Endodermal cell (in vitro differentiated cells): ENCODE measurements around the gene CGB7. TPM values are rescaled to one million over a fixed set of nuclear protein-coding genes. Genes with fewer than 3 reads are reported as not detected.

Source experiments
- DNase-seq: peaks from one replicate; pipeline ENCODE4 v3.0.0-alpha.2; 2017
- H3K27ac ChIP-seq: 2 replicates; pipeline ENCODE4 v1.5.1; 2013; ENCODE audit warnings: mild to moderate bottlenecking, low read depth, low read length, moderate library complexity
- H3K27me3 ChIP-seq: 2 replicates; pipeline ENCODE4 v1.6.1; 2013; ENCODE audit warnings: mild to moderate bottlenecking, low read length, moderate library complexity; ENCODE audit not compliant: insufficient read depth, control insufficient read depth, poor library complexity, severe bottlenecking
- H3K36me3 ChIP-seq: 2 replicates; pipeline ENCODE4 v1.7.0; 2013; ENCODE audit warnings: mild to moderate bottlenecking, low read length, moderate library complexity; ENCODE audit not compliant: control insufficient read depth, insufficient read depth
- H3K4me1 ChIP-seq: one replicate; pipeline ENCODE4 v1.7.0; 2013; ENCODE audit warnings: low read length; ENCODE audit not compliant: control insufficient read depth, insufficient read depth
- H3K4me3 ChIP-seq: 2 replicates; pipeline ENCODE4 v1.5.1; 2013; ENCODE audit warnings: mild to moderate bottlenecking, low read length, moderate library complexity
- H3K9ac ChIP-seq: 2 replicates; pipeline ENCODE4 v1.6.1; 2013; ENCODE audit warnings: mild to moderate bottlenecking, low read length, moderate library complexity; ENCODE audit not compliant: poor library complexity, severe bottlenecking; ENCODE audit errors: extremely low read depth
- H3K9me3 ChIP-seq: 2 replicates; pipeline ENCODE4 v1.6.1; 2013; ENCODE audit warnings: mild to moderate bottlenecking, low read length, moderate library complexity; ENCODE audit not compliant: control insufficient read depth
- H3K27ac Mint-ChIP-seq: 2 replicates; pipeline ENCODE4 v1.8.0; 2020; ENCODE audit warnings: mixed read lengths
- H3K27me3 Mint-ChIP-seq: 2 replicates; pipeline ENCODE4 v1.8.0; 2021; ENCODE audit warnings: mild to moderate bottlenecking, mixed read lengths; ENCODE audit not compliant: insufficient read depth
- H3K36me3 Mint-ChIP-seq: 2 replicates; pipeline ENCODE4 v1.8.0; 2020; ENCODE audit warnings: low read depth, mixed read lengths
- H3K4me1 Mint-ChIP-seq: 2 replicates; pipeline ENCODE4 v1.8.0; 2020; ENCODE audit warnings: mixed read lengths
- H3K4me3 Mint-ChIP-seq: 2 replicates; pipeline ENCODE4 v1.8.0; 2020; ENCODE audit warnings: mild to moderate bottlenecking, moderate library complexity, mixed read lengths
- H3K9me3 Mint-ChIP-seq: 2 replicates; pipeline ENCODE4 v1.8.0; 2020; ENCODE audit warnings: mild to moderate bottlenecking, mixed read lengths
- CTCF ChIP-seq: fragments of 200-600 bp; sonication (generic); conservative IDR thresholded peaks from 2 replicates; pipeline ENCODE4 v1.5.0; 2021; ENCODE audit warnings: antibody characterized with exemption, mild to moderate bottlenecking
- WGBS, 2 experiments: methylation state at CpG; one replicate each; pipeline versions ENCODE4 v1.1.5 to v1.1.7; 2013; ENCODE audit warnings: missing lambda C conversion rate in 2 of 2, mixed read lengths in 1 of 2; ENCODE audit not compliant: insufficient coverage in 1 of 2, insufficient read length in 1 of 2; 5-methylcytosine and 5-hydroxymethylcytosine counted together
- total RNA-seq, 2 donors: library from RNA; stranded (reverse); fragmentation: NEBNext Ultra II Directional in 1 of 2; extraction: Animal tissue kit (Norgen Biotek cat#: 25700) in 1 of 2; gene quantifications; 2 replicates in 1 of 2; 3 replicates in 1 of 2; pipeline ENCODE4 v1.2.1, GENCODE V29; 2021

CGB7 gene
- total RNA-seq, 2 donors from 2014 or later: 1.5 to 2.9 TPM

DNA sequence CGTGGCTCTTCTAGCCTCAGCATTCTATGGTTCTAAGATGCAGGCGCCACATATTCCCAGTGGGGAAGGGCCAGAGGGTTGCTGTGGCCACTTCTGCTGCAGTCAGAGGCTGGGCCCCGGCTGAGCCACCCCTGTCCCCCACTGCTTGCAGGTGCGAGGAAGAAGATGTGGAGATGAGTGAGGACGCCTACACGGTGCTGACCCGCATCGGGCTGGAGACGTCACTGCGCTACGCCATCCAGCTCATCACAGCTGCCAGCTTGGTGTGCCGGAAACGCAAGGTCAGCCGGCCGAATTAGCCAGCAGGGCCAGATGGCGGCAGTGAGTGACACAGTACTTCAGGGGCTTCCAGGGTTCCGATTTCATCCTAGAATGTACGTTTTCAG, 42.7 kb downstream of the CGB7 start:
- Histone ChIP-seq H3K4me3 (no peak overlapping the region), H3K27ac (no peak overlapping the region), H3K36me3 (peaks cover 12% of the 10 kb centered on the region), H3K4me1 (no peaks in the 10 kb centered on the region), H3K27me3 (peaks cover 12% of the 10 kb centered on the region), H3K9ac (no peak overlapping the region), H3K9me3 (no peaks in the 10 kb centered on the region)
- TF ChIP-seq CTCF: no peak
- H3K9me3 Mint-ChIP-seq: no peaks in the 10 kb centered on the region
- H3K4me1 Mint-ChIP-seq: peaks cover 4% of the 10 kb centered on the region
- 89 to 94% methylated on average over 12 to 18 of the region's 18 CpGs for WGBS, 2 experiments
- H3K4me3 Mint-ChIP-seq: no peak overlapping the region
- peaks cover 19% of the 10 kb centered on the region for H3K27me3 Mint-ChIP-seq
- DNase-seq: no peak
- H3K36me3 Mint-ChIP-seq: peaks cover 36% of the 10 kb centered on the region
- H3K27ac Mint-ChIP-seq: no peak overlapping the region

DNA sequence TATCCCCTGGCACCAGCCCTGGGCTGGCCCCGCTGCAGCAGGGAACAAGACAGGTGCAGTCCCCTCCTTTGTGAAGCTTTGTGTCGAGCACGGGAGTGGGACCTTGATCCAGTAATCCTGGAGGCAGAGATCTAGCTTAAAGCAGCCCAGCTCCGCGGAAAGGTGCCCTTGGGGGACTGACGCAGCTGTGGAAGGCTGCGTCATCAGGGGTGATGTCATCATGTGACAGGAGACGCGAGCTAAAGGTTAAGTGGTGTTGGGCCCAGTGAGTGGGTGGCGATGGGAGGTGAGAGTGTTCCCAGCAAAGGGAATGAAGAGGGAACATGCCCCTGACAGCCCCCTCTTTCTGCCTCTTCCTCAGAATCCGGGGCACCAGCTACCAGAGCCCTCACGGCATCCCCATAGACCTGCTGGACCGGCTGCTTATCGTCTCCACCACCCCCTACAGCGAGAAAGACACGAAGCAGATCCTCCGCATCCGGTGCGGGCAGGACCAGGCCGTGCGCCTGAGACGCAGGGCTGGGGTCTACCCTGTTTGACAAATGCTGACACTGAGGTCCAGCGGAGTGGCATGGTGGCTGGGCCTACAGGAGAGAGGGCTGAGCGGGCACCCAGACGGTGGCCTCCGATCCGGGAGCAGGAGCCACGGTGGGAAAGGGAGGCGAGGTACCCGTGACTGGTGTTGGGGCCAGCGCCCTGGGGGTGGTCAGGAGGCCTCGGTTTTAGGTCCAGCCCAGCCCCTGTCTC, 43.3 kb downstream of the CGB7 start:
- Mint-ChIP-seq H3K4me1 (peaks cover 4% of the 10 kb centered on the region), H3K9me3 (no peaks in the 10 kb centered on the region), H3K27ac (no peak overlapping the region), H3K27me3 (peaks cover 14% of the 10 kb centered on the region), H3K4me3 (no peak overlapping the region), H3K36me3 (peaks cover 36% of the 10 kb centered on the region)
- no peaks in the 10 kb centered on the region for H3K4me1 ChIP-seq
- H3K4me3 ChIP-seq: no peak overlapping the region
- TF ChIP-seq CTCF: no peak
- peaks cover 12% of the 10 kb centered on the region for H3K36me3 ChIP-seq
- 94 to 95% methylated on average over 20 to 32 of the region's 32 CpGs for WGBS, 2 experiments
- no peak overlapping the region for H3K27ac ChIP-seq
- H3K9me3 ChIP-seq: no peaks in the 10 kb centered on the region
- no peak for DNase-seq
- no peak overlapping the region for H3K9ac ChIP-seq
- peaks cover 12% of the 10 kb centered on the region for H3K27me3 ChIP-seq

DNA sequence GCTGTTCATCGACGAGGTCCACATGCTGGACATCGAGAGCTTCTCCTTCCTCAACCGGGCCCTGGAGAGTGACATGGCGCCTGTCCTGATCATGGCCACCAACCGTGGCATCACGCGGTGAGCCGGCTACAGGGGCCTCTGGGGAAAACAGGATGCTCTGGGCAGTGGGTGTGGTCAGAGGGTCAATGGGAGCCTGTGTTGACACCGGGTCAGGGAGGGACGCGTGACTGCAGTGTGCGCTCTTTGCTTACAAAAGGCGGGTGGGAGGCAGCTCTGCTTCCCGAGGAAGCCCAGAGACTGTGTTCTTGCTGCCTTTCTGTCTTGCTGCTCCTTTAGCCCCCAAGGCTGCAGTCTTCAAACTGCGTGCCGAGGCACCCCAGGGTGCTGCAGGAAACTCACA, 46.4 kb downstream of the CGB7 start:
- Histone ChIP-seq H3K9me3 (no peaks in the 10 kb centered on the region), H3K27me3 (no peaks in the 10 kb centered on the region)

More for the DNA sequence above, 46.4 kb downstream of the CGB7 start:
- no peak overlapping the region for H3K4me3 Mint-ChIP-seq
- H3K9ac ChIP-seq: no peak overlapping the region
- no peaks in the 10 kb centered on the region for H3K9me3 Mint-ChIP-seq
- H3K36me3 ChIP-seq: peaks cover 22% of the 10 kb centered on the region
- H3K4me3 ChIP-seq: no peak overlapping the region
- no peak for DNase-seq
- no peaks in the 10 kb centered on the region for H3K4me1 Mint-ChIP-seq
- no peaks in the 10 kb centered on the region for H3K4me1 ChIP-seq
- peaks cover 45% of the 10 kb centered on the region for H3K36me3 Mint-ChIP-seq
- 89 to 92% methylated on average over 8 to 17 of the region's 17 CpGs for WGBS, 2 experiments
- no peak overlapping the region for H3K27ac Mint-ChIP-seq
- H3K27me3 Mint-ChIP-seq: no peaks in the 10 kb centered on the region
- no peak overlapping the region for H3K27ac ChIP-seq
- TF ChIP-seq CTCF: no peak
